Measurements from ENCODE around the gene NADSYN1. TPM values are rescaled to one million over a fixed set of nuclear protein-coding genes. Genes with fewer than 3 reads are reported as not detected.

Gene NADSYN1
- total and polyA plus RNA-seq, 2 of the 13 experiments (the other 11 are each of a cell fraction or from before 2014, with no cell fraction given) = 35.7 to 51.5 TPM

- TF ChIP-seq BRD4 (CRISPR knock-in tag; IDR thresholded peaks at IDR 0.05) (no peak), SSRP1 (CRISPR knock-in tag; IDR thresholded peaks at IDR 0.05) (no peak), PAF1 (CRISPR knock-in tag; IDR thresholded peaks at IDR 0.05) (no peak), ZKSCAN1 (IDR thresholded peaks at IDR 0.05; ENCODE audit: low read length) (no peak), ZNF430 (CRISPR knock-in tag; IDR thresholded peaks at IDR 0.05) (no peak), ZMAT3 (CRISPR knock-in tag; conservative IDR thresholded peaks at IDR 0.05) (no peak), KDM4B (CRISPR knock-in tag; IDR thresholded peaks at IDR 0.05) (no peak), ZBTB46 (CRISPR knock-in tag; IDR thresholded peaks at IDR 0.05; ENCODE audit: borderline replicate concordance) (no peak), NONO (IDR thresholded peaks at IDR 0.05) (no peak), NONO (CRISPR knock-in tag; conservative IDR thresholded peaks at IDR 0.05) (no peak), TBX2 (CRISPR knock-in tag; IDR thresholded peaks at IDR 0.05; ENCODE audit: borderline replicate concordance) (peak; percentile 20; the same call in 1 of the 2 replicates), SALL1 (CRISPR knock-in tag; IDR thresholded peaks at IDR 0.05) (peak; percentile 24; the same call in 1 of the 2 replicates), HMG20B (CRISPR knock-in tag; conservative IDR thresholded peaks at IDR 0.05) (no peak), JDP2 (CRISPR knock-in tag; IDR thresholded peaks at IDR 0.05; ENCODE audit: borderline replicate concordance) (no peak), ESRRA (CRISPR knock-in tag; IDR thresholded peaks at IDR 0.05; ENCODE audit: low read depth) (no peak), HDAC2 (CRISPR knock-in tag; IDR thresholded peaks at IDR 0.05) (0 out of 2 replicates have a peak, but pooled peaks have one; percentile 45)
- TF ChIP-seq, protein P1, sequence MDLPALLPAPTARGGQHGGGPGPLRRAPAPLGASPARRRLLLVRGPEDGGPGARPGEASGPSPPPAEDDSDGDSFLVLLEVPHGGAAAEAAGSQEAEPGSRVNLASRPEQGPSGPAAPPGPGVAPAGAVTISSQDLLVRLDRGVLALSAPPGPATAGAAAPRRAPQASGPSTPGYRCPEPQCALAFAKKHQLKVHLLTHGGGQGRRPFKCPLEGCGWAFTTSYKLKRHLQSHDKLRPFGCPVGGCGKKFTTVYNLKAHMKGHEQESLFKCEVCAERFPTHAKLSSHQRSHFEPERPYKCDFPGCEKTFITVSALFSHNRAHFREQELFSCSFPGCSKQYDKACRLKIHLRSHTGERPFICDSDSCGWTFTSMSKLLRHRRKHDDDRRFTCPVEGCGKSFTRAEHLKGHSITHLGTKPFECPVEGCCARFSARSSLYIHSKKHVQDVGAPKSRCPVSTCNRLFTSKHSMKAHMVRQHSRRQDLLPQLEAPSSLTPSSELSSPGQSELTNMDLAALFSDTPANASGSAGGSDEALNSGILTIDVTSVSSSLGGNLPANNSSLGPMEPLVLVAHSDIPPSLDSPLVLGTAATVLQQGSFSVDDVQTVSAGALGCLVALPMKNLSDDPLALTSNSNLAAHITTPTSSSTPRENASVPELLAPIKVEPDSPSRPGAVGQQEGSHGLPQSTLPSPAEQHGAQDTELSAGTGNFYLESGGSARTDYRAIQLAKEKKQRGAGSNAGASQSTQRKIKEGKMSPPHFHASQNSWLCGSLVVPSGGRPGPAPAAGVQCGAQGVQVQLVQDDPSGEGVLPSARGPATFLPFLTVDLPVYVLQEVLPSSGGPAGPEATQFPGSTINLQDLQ (CRISPR knock-in tag; IDR thresholded peaks at IDR 0.05) = no peak
- TF ChIP-seq, protein P2, sequence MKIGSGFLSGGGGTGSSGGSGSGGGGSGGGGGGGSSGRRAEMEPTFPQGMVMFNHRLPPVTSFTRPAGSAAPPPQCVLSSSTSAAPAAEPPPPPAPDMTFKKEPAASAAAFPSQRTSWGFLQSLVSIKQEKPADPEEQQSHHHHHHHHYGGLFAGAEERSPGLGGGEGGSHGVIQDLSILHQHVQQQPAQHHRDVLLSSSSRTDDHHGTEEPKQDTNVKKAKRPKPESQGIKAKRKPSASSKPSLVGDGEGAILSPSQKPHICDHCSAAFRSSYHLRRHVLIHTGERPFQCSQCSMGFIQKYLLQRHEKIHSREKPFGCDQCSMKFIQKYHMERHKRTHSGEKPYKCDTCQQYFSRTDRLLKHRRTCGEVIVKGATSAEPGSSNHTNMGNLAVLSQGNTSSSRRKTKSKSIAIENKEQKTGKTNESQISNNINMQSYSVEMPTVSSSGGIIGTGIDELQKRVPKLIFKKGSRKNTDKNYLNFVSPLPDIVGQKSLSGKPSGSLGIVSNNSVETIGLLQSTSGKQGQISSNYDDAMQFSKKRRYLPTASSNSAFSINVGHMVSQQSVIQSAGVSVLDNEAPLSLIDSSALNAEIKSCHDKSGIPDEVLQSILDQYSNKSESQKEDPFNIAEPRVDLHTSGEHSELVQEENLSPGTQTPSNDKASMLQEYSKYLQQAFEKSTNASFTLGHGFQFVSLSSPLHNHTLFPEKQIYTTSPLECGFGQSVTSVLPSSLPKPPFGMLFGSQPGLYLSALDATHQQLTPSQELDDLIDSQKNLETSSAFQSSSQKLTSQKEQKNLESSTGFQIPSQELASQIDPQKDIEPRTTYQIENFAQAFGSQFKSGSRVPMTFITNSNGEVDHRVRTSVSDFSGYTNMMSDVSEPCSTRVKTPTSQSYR (CRISPR knock-in tag; IDR thresholded peaks at IDR 0.05; ENCODE audit: borderline replicate concordance) = 0 out of 2 replicates have a peak, but pooled peaks have one; percentile 20
- TF ChIP-seq, protein P3, sequence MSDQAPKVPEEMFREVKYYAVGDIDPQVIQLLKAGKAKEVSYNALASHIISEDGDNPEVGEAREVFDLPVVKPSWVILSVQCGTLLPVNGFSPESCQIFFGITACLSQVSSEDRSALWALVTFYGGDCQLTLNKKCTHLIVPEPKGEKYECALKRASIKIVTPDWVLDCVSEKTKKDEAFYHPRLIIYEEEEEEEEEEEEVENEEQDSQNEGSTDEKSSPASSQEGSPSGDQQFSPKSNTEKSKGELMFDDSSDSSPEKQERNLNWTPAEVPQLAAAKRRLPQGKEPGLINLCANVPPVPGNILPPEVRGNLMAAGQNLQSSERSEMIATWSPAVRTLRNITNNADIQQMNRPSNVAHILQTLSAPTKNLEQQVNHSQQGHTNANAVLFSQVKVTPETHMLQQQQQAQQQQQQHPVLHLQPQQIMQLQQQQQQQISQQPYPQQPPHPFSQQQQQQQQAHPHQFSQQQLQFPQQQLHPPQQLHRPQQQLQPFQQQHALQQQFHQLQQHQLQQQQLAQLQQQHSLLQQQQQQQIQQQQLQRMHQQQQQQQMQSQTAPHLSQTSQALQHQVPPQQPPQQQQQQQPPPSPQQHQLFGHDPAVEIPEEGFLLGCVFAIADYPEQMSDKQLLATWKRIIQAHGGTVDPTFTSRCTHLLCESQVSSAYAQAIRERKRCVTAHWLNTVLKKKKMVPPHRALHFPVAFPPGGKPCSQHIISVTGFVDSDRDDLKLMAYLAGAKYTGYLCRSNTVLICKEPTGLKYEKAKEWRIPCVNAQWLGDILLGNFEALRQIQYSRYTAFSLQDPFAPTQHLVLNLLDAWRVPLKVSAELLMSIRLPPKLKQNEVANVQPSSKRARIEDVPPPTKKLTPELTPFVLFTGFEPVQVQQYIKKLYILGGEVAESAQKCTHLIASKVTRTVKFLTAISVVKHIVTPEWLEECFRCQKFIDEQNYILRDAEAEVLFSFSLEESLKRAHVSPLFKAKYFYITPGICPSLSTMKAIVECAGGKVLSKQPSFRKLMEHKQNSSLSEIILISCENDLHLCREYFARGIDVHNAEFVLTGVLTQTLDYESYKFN (CRISPR knock-in tag; conservative IDR thresholded peaks at IDR 0.05) = peak; percentile 65
- TF ChIP-seq, protein P4, sequence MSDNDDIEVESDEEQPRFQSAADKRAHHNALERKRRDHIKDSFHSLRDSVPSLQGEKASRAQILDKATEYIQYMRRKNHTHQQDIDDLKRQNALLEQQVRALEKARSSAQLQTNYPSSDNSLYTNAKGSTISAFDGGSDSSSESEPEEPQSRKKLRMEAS (IDR thresholded peaks at IDR 0.05) = no peak
Measured at GRCh38 chr11:71545405-71545966, 92.5 kb downstream of the NADSYN1 start (continued).
